HG03280 (cell line): Measurements from ENCODE around the gene HOXD12.

Source experiments
- ATAC-seq: cut with Tn5 transposase; IDR thresholded peaks from one replicate; pipeline ENCODE4 v1.9.1; 2021; ENCODE audit warnings: mild to moderate bottlenecking, moderate library complexity; ENCODE audit not compliant: unreplicated experiment

The HOXD12 gene

GRCh38 chr2:176147210-176147799 lies 47.7 kb downstream of the HOXD12 start:
- ATAC-seq, result no peak

- no peak for ATAC-seq
Observed at GRCh38 chr2:176147800-176148496, 48.4 kb downstream of the HOXD12 start.

DNA sequence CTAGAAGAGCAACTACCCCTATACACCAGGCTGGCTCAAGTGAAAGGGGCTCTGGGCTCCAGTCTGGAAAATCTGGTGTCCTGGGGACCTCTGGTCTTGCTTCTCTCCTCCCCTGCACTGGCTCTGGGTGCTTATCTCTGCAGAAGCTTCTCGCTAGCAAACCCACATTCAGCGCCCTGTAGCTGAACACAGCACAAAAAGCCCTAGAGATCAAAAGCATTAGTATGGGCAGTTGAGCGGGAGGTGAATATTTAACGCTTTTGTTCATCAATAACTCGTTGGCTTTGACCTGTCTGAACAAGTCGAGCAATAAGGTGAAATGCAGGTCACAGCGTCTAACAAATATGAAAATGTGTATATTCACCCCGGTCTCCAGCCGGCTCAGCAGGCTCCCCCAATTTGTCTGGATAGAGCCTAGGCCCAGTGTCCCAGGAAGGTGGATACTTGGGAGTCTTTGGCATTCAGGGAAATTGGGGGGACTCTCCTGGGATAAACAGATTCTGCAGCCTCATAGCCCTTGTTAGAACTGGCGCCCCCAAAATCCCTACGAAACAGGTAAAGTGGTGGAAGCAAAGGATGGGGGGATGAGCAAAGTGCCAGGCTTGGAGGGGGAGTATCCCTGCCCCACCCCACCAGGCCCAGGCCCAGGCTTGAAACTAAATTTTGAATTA lies 49.3 kb downstream of the HOXD12 start:
- ATAC-seq, result no peak

GRCh38 chr2:176149481-176149938 lies 49.9 kb downstream of the HOXD12 start:
- no peak for ATAC-seq

DNA sequence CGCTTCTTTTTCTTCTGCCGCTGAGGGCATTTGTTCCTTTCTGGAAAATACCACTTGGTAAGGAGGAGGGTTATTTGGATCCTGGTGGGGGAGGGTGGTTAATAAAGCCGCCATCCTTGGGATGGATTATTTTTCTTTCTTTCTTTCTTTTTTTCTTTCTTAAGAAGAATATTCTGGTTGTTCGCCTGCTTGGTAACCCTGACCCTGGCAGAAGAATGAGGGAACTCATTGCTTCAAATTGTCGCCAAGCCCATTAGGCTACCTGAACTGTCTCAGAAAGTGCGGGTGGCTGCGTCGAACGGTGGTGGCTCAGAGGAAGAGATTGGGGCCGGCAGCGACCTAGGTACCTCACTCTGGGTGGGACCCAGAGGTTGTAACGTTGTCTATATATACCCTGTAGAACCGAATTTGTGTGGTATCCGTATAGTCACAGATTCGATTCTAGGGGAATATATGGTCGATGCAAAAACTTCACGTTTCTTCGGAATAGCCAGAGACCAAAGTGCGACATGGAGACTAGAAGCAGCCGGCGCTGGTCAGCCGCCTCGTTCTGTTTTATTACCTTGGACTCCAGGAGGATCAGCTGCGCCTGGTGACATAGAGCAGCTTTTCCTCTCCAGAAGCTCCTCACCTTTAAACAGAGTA lies 50.5 kb downstream of the HOXD12 start:
- ATAC-seq, result no peak

GRCh38 chr2:176150584-176151441 lies 51.2 kb downstream of the HOXD12 start:
- no peak for ATAC-seq

- no peak for ATAC-seq
Observed at GRCh38 chr2:176151442-176152287, 52.1 kb downstream of the HOXD12 start, which contains the start of gene HOXD4. Gene HOXD4 (plus strand): TSS chr2:176151550. CDS start chr2:176151634, 84 bp downstream.
